Breast epithelium (tissue), 4 donors: ENCODE data around the gene ZPBP. TPM values are rescaled to one million over a fixed set of nuclear protein-coding genes. Genes with fewer than 3 reads are reported as not detected.

Experiments
- DNase-seq, 2 donors: peaks; one replicate each; pipeline ENCODE4 v3.0.0-alpha.2; 2019; ENCODE audit warnings: low spot score in 2 of 2
- H3K27ac ChIP-seq, 2 donors: fragments of 200-600 bp; sonication (generic) in 1 of 2; one replicate each; pipeline ENCODE4 v1.5.1; 2016 to 2019; ENCODE audit warnings: mild to moderate bottlenecking in 1 of 2
- H3K27me3 ChIP-seq, 2 donors: fragments of 200-600 bp; sonication (generic) in 1 of 2; one replicate each; pipeline versions ENCODE4 v1.5.1 to v1.6.0; 2017 to 2019; ENCODE audit warnings: control low read depth in 1 of 2, mild to moderate bottlenecking in 1 of 2
- H3K36me3 ChIP-seq: fragments of 200-600 bp; one replicate; pipeline ENCODE4 v1.5.1; 2019
- H3K4me1 ChIP-seq, 2 donors: fragments of 200-600 bp; sonication (generic); one replicate each; pipeline ENCODE4 v1.5.1; 2016 to 2019; ENCODE audit warnings: control low read depth in 1 of 2
- H3K4me3 ChIP-seq, 3 donors: fragments of 200-600 bp; sonication (generic); 1 replicate in 2 of 3; 2 replicates in 1 of 3; pipeline ENCODE4 v1.5.1; 2016 to 2019; ENCODE audit warnings: mild to moderate bottlenecking in 3 of 3, moderate library complexity in 2 of 3
- H3K9me3 ChIP-seq, 2 donors: fragments of 200-600 bp; sonication (generic) in 1 of 2; one replicate each; pipeline ENCODE4 v1.5.1; 2016 to 2019; ENCODE audit warnings: control low read depth in 1 of 2
- CTCF ChIP-seq, 3 donors: fragments of 450-650 bp; IDR thresholded peaks; one replicate each; pipeline ENCODE4 v1.5.1; 2016 to 2017; ENCODE audit warnings: antibody characterized with exemption in 3 of 3, mild to moderate bottlenecking in 3 of 3, moderate library complexity in 3 of 3
- POLR2A ChIP-seq: fragments of 450-650 bp; IDR thresholded peaks from one replicate; pipeline ENCODE4 v1.6.1; 2016; ENCODE audit warnings: antibody characterized with exemption, mild to moderate bottlenecking, moderate library complexity
- POLR2AphosphoS5 ChIP-seq, 3 donors: sonication (generic); formaldehyde crosslinking; IDR thresholded peaks; one replicate each; pipeline ENCODE4 v1.6.1; 2017; ENCODE audit warnings: antibody characterized with exemption in 3 of 3
- intact Hi-C: fragments of 100-400 bp; cut with DNase I; formaldehyde crosslinking; loops from one replicate; pipeline ENCODE4 v1.15.1; 2023; ENCODE audit warnings: low total_unique reads
- total RNA-seq, 3 donors: library from RNA; depleted of rRNA; stranded (reverse); fragments of >200 nt; gene quantifications; one replicate each; pipeline ENCODE4 v1.1.0, GENCODE V29; 2016

Gene ZPBP
- total RNA-seq, 3 donors from 2014 or later: not detected

GRCh38 chr7:49986191-49986590 lies 106.9 kb downstream of the ZPBP start:
- intact Hi-C loops: no loop called here

GRCh38 chr7:49980465-49980864 lies 112.6 kb downstream of the ZPBP start:
- no peaks in the 10 kb centered on the region for H3K36me3 ChIP-seq
- no peaks in the 10 kb centered on the region for H3K27me3 ChIP-seq
- H3K27ac ChIP-seq: no peak overlapping the region
- no peak for DNase-seq
- no peak overlapping the region for H3K4me3 ChIP-seq
- no peaks in the 10 kb centered on the region for H3K4me1 ChIP-seq
- TF ChIP-seq CTCF (IDR thresholded peaks at IDR 0.05): no peak
- TF ChIP-seq POLR2A: no peak
- no peak for TF ChIP-seq POLR2AphosphoS5 (IDR thresholded peaks at IDR 0.05)
- intact Hi-C loops: no loop called here
- no peaks in the 10 kb centered on the region for H3K9me3 ChIP-seq

More at GRCh38 chr7:49986191-49986590, 106.9 kb downstream of the ZPBP start:
- Histone ChIP-seq H3K36me3 (no peaks in the 10 kb centered on the region), H3K27ac (no peak overlapping the region), H3K27me3 (no peaks in the 10 kb centered on the region), H3K4me3 (no peak overlapping the region), H3K9me3 (peaks cover 0 to 4% of the 10 kb centered on the region in 2 donors), H3K4me1 (no peaks in the 10 kb centered on the region)
- no peak for TF ChIP-seq POLR2AphosphoS5 (IDR thresholded peaks at IDR 0.05)
- no peak for DNase-seq

GRCh38 chr7:49976238-49976637 lies 116.8 kb downstream of the ZPBP start:
- Histone ChIP-seq H3K36me3 (no peaks in the 10 kb centered on the region), H3K4me3 (no peak overlapping the region), H3K27me3 (no peaks in the 10 kb centered on the region), H3K27ac (no peak overlapping the region), H3K9me3 (no peaks in the 10 kb centered on the region), H3K4me1 (no peaks in the 10 kb centered on the region)
- TF ChIP-seq CTCF (IDR thresholded peaks at IDR 0.05): no peak
- TF ChIP-seq POLR2A: no peak
- TF ChIP-seq POLR2AphosphoS5 (IDR thresholded peaks at IDR 0.05): no peak
- intact Hi-C loops: no loop called here
- DNase-seq: no peak

GRCh38 chr7:49974035-49974434 lies 119.0 kb downstream of the ZPBP start:
- intact Hi-C loops: no loop called here
- no peak for DNase-seq

GRCh38 chr7:49937608-49938007 lies 155.4 kb downstream of the ZPBP start:
- peaks cover 3 to 12% of the 10 kb centered on the region in 2 donors for H3K9me3 ChIP-seq
- no peaks in the 10 kb centered on the region for H3K36me3 ChIP-seq
- TF ChIP-seq CTCF (IDR thresholded peaks at IDR 0.05): no peak
- DNase-seq: no peak
- no peaks in the 10 kb centered on the region for H3K4me1 ChIP-seq
- no peak overlapping the region for H3K4me3 ChIP-seq
- intact Hi-C loops: no loop called here
- H3K27ac ChIP-seq: no peak overlapping the region
- no peaks in the 10 kb centered on the region for H3K27me3 ChIP-seq

More at GRCh38 chr7:49974035-49974434, 119.0 kb downstream of the ZPBP start:
- Histone ChIP-seq H3K36me3 (no peaks in the 10 kb centered on the region), H3K27me3 (no peaks in the 10 kb centered on the region), H3K4me3 (no peak overlapping the region), H3K27ac (no peak overlapping the region), H3K4me1 (no peaks in the 10 kb centered on the region), H3K9me3 (no peaks in the 10 kb centered on the region)
- no peak for TF ChIP-seq POLR2A
- no peak for TF ChIP-seq CTCF (IDR thresholded peaks at IDR 0.05)
- TF ChIP-seq POLR2AphosphoS5 (IDR thresholded peaks at IDR 0.05): no peak

GRCh38 chr7:49931627-49932026 lies 161.4 kb downstream of the ZPBP start:
- Histone ChIP-seq H3K27ac (no peak overlapping the region), H3K36me3 (no peaks in the 10 kb centered on the region), H3K4me3 (no peak overlapping the region), H3K27me3 (no peaks in the 10 kb centered on the region), H3K4me1 (no peaks in the 10 kb centered on the region), H3K9me3 (peaks cover 16 to 23% of the 10 kb centered on the region in 2 donors)
- TF ChIP-seq CTCF (IDR thresholded peaks at IDR 0.05): no peak
- no peak for TF ChIP-seq POLR2A
- no peak for TF ChIP-seq POLR2AphosphoS5 (IDR thresholded peaks at IDR 0.05)
- intact Hi-C loops: no loop called here
- no peak for DNase-seq
